LNCaP clone FGC (cell line): ENCODE measurements around the gene GRIK4.

Source experiments
- DNase-seq: peaks from one replicate; pipeline ENCODE4 v3.0.0-alpha.2; 2011; ENCODE audit warnings: low read depth
- H3K4me3 ChIP-seq: 2 replicates; pipeline ENCODE4 v1.5.1; 2011; ENCODE audit warnings: mild to moderate bottlenecking, low read depth, low read length, control low read depth
- CTCF ChIP-seq: IDR thresholded peaks from 2 replicates; pipeline ENCODE4 v1.5.1; 2012; ENCODE audit warnings: mild to moderate bottlenecking; ENCODE audit not compliant: control insufficient read depth, insufficient read depth; ENCODE audit errors: extremely low read depth

Gene GRIK4

GRCh38 chr11:120510406-120511115, 987 bp upstream of the GRIK4 start:
- H3K4me3 ChIP-seq: no peak overlapping the region
- DNase-seq: no peak
- no peak for TF ChIP-seq CTCF

GRCh38 chr11:120511820-120512738, 531 bp downstream of the GRIK4 start:
- no peak for DNase-seq
- H3K4me3 ChIP-seq: no peak overlapping the region
- no peak for TF ChIP-seq CTCF

GRCh38 chr11:120512739-120513435, 1.3 kb downstream of the GRIK4 start:
- no peak for DNase-seq
- TF ChIP-seq CTCF: no peak
- no peak overlapping the region for H3K4me3 ChIP-seq

- TF ChIP-seq CTCF: no peak
- no peak overlapping the region for H3K4me3 ChIP-seq
- no peak for DNase-seq
These were observed 2.1 kb downstream of the GRIK4 start for GRCh38 chr11:120513436-120514315.

- no peak for DNase-seq
- no peak overlapping the region for H3K4me3 ChIP-seq
- no peak for TF ChIP-seq CTCF
These were observed 3.1 kb downstream of the GRIK4 start for GRCh38 chr11:120514541-120515121.
